Measurements from ENCODE around the gene EIF4ENIF1. TPM values are rescaled to one million over a fixed set of nuclear protein-coding genes. Genes with fewer than 3 reads are reported as not detected.
"Not testable (repeated sequence)": the region's sequence is repeated elsewhere in the genome, so short reads cannot be mapped to it uniquely, and the experiment has no call there.

The EIF4ENIF1 gene
- total RNA-seq = 10 to 100 TPM; 24.2 to 26.4 TPM
- 23.4 to 31.1 reads per million in 2 donors for total RNA-seq

GRCh38 chr22:31489632-31490495, at the start of gene EIF4ENIF1:
EIF4ENIF1 (minus strand) TSS chr22:31489842; CDS start chr22:31488718, 1,124 bp downstream.
- DNase-seq = peak; percentile 79 to 82 (median 80)
- Mint-ChIP-seq H3K27me3 (no peaks in the 10 kb centered on the region), H3K4me3 (peak within 1 kb of the TSS; percentile 94), H3K27ac (peak within 1 kb of the TSS; percentile 95), H3K36me3 (ENCODE audit: low read depth) (no peaks in the 10 kb centered on the region), H3K4me1 (peaks cover 34% of the 10 kb centered on the region)
- H3K9me3 ChIP-seq (ENCODE audit: control insufficient read depth, low read length, poor library complexity, severe bottlenecking) = no peaks in the 10 kb centered on the region
- ATAC-seq = peak; percentile 81

GRCh38 chr22:31538815-31539214, 49.2 kb upstream of the EIF4ENIF1 start:
- no peaks in the 10 kb centered on the region for H3K9me3 ChIP-seq (ENCODE audit: control insufficient read depth, low read length, poor library complexity, severe bottlenecking)
- no peak for DNase-seq
- Mint-ChIP-seq H3K4me3 (no peak overlapping the region), H3K4me1 (peaks cover 23% of the 10 kb centered on the region), H3K36me3 (ENCODE audit: low read depth) (peaks cover 11% of the 10 kb centered on the region), H3K27ac (peak overlapping the region; percentile 72), H3K27me3 (no peaks in the 10 kb centered on the region)
- ATAC-seq = no peak

- ATAC-seq = peak; percentile 51
- DNase-seq = no peak
- Mint-ChIP-seq H3K4me1 (peaks cover 35% of the 10 kb centered on the region), H3K4me3 (no peak overlapping the region), H3K27me3 (no peaks in the 10 kb centered on the region), H3K27ac (peak overlapping the region; percentile 72), H3K36me3 (ENCODE audit: low read depth) (peaks cover 11% of the 10 kb centered on the region)
- no peaks in the 10 kb centered on the region for H3K9me3 ChIP-seq (ENCODE audit: control insufficient read depth, low read length, poor library complexity, severe bottlenecking)
Measured at GRCh38 chr22:31537019-31537535, 47.4 kb upstream of the EIF4ENIF1 start.

- ATAC-seq (no peak), DNase-seq (no peak)
- H3K4me1 Mint-ChIP-seq = peaks cover 28% of the 10 kb centered on the region
- H3K27ac Mint-ChIP-seq = peak overlapping the region; percentile 65
- H3K36me3 Mint-ChIP-seq (ENCODE audit: low read depth) = no peaks in the 10 kb centered on the region
- H3K27me3 Mint-ChIP-seq = no peaks in the 10 kb centered on the region
- no peaks in the 10 kb centered on the region for H3K9me3 ChIP-seq (ENCODE audit: control insufficient read depth, low read length, poor library complexity, severe bottlenecking)
- H3K4me3 Mint-ChIP-seq = no peak overlapping the region
Measured at GRCh38 chr22:31533374-31533773, 43.7 kb upstream of the EIF4ENIF1 start.

GRCh38 chr22:31532060-31532459, 42.4 kb upstream of the EIF4ENIF1 start:
- DNase-seq = no peak
- Mint-ChIP-seq H3K36me3 (ENCODE audit: low read depth) (no peaks in the 10 kb centered on the region), H3K4me3 (no peak overlapping the region), H3K4me1 (peaks cover 26% of the 10 kb centered on the region), H3K27ac (peak overlapping the region; percentile 65), H3K27me3 (no peaks in the 10 kb centered on the region)
- no peaks in the 10 kb centered on the region for H3K9me3 ChIP-seq (ENCODE audit: control insufficient read depth, low read length, poor library complexity, severe bottlenecking)
- no peak for ATAC-seq

GRCh38 chr22:31530823-31531195, 41.2 kb upstream of the EIF4ENIF1 start:
- ATAC-seq (no peak), DNase-seq (no peak)
- H3K4me1 Mint-ChIP-seq = peaks cover 28% of the 10 kb centered on the region
- H3K27me3 Mint-ChIP-seq = no peaks in the 10 kb centered on the region
- no peak overlapping the region for H3K4me3 Mint-ChIP-seq
- no peaks in the 10 kb centered on the region for H3K9me3 ChIP-seq (ENCODE audit: control insufficient read depth, low read length, poor library complexity, severe bottlenecking)
- H3K27ac Mint-ChIP-seq = peak overlapping the region; percentile 70
- no peaks in the 10 kb centered on the region for H3K36me3 Mint-ChIP-seq (ENCODE audit: low read depth)

- no peaks in the 10 kb centered on the region for H3K9me3 ChIP-seq (ENCODE audit: control insufficient read depth, low read length, poor library complexity, severe bottlenecking)
- ATAC-seq (peak; percentile 66), DNase-seq (no peak)
- Mint-ChIP-seq H3K4me3 (no peak overlapping the region), H3K4me1 (peaks cover 24% of the 10 kb centered on the region), H3K27me3 (no peaks in the 10 kb centered on the region), H3K27ac (peak overlapping the region; percentile 69), H3K36me3 (ENCODE audit: low read depth) (no peaks in the 10 kb centered on the region)
Measured at GRCh38 chr22:31526270-31526669, 36.6 kb upstream of the EIF4ENIF1 start.

- H3K27me3 Mint-ChIP-seq; H3K9me3 ChIP-seq (ENCODE audit: control insufficient read depth, low read length, poor library complexity, severe bottlenecking); H3K36me3 Mint-ChIP-seq (ENCODE audit: low read depth); ATAC-seq; DNase-seq; H3K27ac Mint-ChIP-seq; H3K4me3 Mint-ChIP-seq: not testable (repeated sequence)
- peaks cover 30% of the 10 kb centered on the region for H3K4me1 Mint-ChIP-seq
Measured at GRCh38 chr22:31524132-31524531, 34.5 kb upstream of the EIF4ENIF1 start.

- Mint-ChIP-seq H3K36me3 (ENCODE audit: low read depth) (no peaks in the 10 kb centered on the region), H3K4me1 (peaks cover 28% of the 10 kb centered on the region), H3K27ac (peak overlapping the region; percentile 14), H3K4me3 (no peak overlapping the region), H3K27me3 (no peaks in the 10 kb centered on the region)
- DNase-seq (no peak), ATAC-seq (no peak)
- H3K9me3 ChIP-seq (ENCODE audit: control insufficient read depth, low read length, poor library complexity, severe bottlenecking) = no peaks in the 10 kb centered on the region
Measured at GRCh38 chr22:31520051-31520450, 30.4 kb upstream of the EIF4ENIF1 start.

- Mint-ChIP-seq H3K27me3 (no peaks in the 10 kb centered on the region), H3K4me1 (peaks cover 18% of the 10 kb centered on the region), H3K4me3 (no peak overlapping the region), H3K27ac (peak overlapping the region; percentile 8), H3K36me3 (ENCODE audit: low read depth) (no peaks in the 10 kb centered on the region)
- ATAC-seq (no peak), DNase-seq (no peak)
- no peaks in the 10 kb centered on the region for H3K9me3 ChIP-seq (ENCODE audit: control insufficient read depth, low read length, poor library complexity, severe bottlenecking)
Measured at GRCh38 chr22:31509061-31509762, 19.6 kb upstream of the EIF4ENIF1 start.

GRCh38 chr22:31508536-31508935, 18.9 kb upstream of the EIF4ENIF1 start:
- Mint-ChIP-seq H3K4me3 (no peak overlapping the region), H3K4me1 (peaks cover 20% of the 10 kb centered on the region), H3K36me3 (ENCODE audit: low read depth) (no peaks in the 10 kb centered on the region), H3K27me3 (no peaks in the 10 kb centered on the region), H3K27ac (peak overlapping the region; percentile 8)
- DNase-seq = no peak
- no peak for ATAC-seq
- H3K9me3 ChIP-seq (ENCODE audit: control insufficient read depth, low read length, poor library complexity, severe bottlenecking) = no peaks in the 10 kb centered on the region

- DNase-seq; ATAC-seq; H3K36me3 Mint-ChIP-seq (ENCODE audit: low read depth); H3K9me3 ChIP-seq (ENCODE audit: control insufficient read depth, low read length, poor library complexity, severe bottlenecking); H3K27me3 Mint-ChIP-seq; H3K4me3 Mint-ChIP-seq: not testable (repeated sequence)
- peak overlapping the region; percentile 27 for H3K27ac Mint-ChIP-seq
- peaks cover 25% of the 10 kb centered on the region for H3K4me1 Mint-ChIP-seq
Measured at GRCh38 chr22:31507517-31507916, 17.9 kb upstream of the EIF4ENIF1 start.

- Mint-ChIP-seq H3K27ac (no peak overlapping the region), H3K4me1 (peaks cover 26% of the 10 kb centered on the region), H3K27me3 (no peaks in the 10 kb centered on the region), H3K4me3 (no peak overlapping the region), H3K36me3 (ENCODE audit: low read depth) (no peaks in the 10 kb centered on the region)
- ATAC-seq = no peak
- no peaks in the 10 kb centered on the region for H3K9me3 ChIP-seq (ENCODE audit: control insufficient read depth, low read length, poor library complexity, severe bottlenecking)
- no peak for DNase-seq
Measured at GRCh38 chr22:31504282-31504681, 14.6 kb upstream of the EIF4ENIF1 start.
